ENCODE results near the gene GNAI2. TPM values are rescaled to one million over a fixed set of nuclear protein-coding genes. Genes with fewer than 3 reads are reported as not detected.
A peak's percentile ranks its signal among the peaks of the same experiment; 100 is the strongest.

Gene GNAI2
- total and polyA plus RNA-seq, 2 donors from 2014 or later, result 141 to 245 TPM

DNA sequence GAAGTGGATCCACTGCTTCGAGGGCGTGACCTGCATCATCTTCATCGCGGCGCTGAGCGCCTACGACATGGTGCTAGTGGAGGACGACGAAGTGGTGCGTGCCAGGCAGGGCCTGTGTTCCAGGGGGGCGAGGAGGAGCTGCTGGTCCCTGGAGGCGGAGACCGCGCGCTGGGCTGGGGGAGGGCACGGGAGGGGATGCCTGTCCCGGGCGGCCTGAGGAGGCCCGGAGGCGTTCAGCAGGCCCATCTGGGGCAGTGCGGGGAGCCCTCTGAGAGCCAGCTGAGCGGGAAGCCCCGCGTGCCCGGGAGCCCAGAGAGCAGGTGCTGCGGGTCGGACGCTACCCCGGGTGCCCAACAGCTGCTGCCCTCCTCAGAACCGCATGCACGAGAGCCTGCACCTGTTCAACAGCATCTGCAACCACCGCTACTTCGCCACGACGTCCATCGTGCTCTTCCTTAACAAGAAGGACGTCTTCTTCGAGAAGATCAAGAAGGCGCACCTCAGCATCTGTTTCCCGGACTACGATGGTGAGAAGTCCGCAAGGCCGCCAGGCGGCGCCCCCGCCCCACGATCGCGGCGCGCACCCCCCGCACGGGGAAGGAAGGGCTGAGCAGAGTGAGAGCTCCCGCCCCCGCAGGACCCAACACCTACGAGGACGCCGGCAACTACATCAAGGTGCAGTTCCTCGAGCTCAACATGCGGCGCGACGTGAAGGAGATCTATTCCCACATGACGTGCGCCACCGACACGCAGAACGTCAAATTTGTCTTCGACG is 41.7 kb upstream of the GNAI2 start:
- FAIRE-seq, result no peak
- Histone ChIP-seq H3K4me3 (ENCODE audit: low read length in 3 of 3) (no peak overlapping the region), H3K4me1 (ENCODE audit: control insufficient read depth in 2 of 3, insufficient read depth in 2 of 3, low read depth in 1 of 3, low read length in 3 of 3) (peaks cover 0 to 12% (median 0%) of the 10 kb centered on the region in 3 donors), H3K27me3 (ENCODE audit: control insufficient read depth, insufficient read depth, low read length) (peaks cover 14% of the 10 kb centered on the region), H3K27ac (ENCODE audit: low read depth in 2 of 2, low read length in 2 of 2) (no peak overlapping the region), H3K9me3 (ENCODE audit: control insufficient read depth in 2 of 3, insufficient read depth in 1 of 3, low read length in 3 of 3) (no peaks in the 10 kb centered on the region), H3K9ac (ENCODE audit: low read length in 3 of 3) (no peak overlapping the region), H3K36me3 (ENCODE audit: control insufficient read depth in 2 of 3, insufficient read depth in 3 of 3, low read length in 3 of 3) (no peaks in the 10 kb centered on the region)
- TF ChIP-seq, protein P1, sequence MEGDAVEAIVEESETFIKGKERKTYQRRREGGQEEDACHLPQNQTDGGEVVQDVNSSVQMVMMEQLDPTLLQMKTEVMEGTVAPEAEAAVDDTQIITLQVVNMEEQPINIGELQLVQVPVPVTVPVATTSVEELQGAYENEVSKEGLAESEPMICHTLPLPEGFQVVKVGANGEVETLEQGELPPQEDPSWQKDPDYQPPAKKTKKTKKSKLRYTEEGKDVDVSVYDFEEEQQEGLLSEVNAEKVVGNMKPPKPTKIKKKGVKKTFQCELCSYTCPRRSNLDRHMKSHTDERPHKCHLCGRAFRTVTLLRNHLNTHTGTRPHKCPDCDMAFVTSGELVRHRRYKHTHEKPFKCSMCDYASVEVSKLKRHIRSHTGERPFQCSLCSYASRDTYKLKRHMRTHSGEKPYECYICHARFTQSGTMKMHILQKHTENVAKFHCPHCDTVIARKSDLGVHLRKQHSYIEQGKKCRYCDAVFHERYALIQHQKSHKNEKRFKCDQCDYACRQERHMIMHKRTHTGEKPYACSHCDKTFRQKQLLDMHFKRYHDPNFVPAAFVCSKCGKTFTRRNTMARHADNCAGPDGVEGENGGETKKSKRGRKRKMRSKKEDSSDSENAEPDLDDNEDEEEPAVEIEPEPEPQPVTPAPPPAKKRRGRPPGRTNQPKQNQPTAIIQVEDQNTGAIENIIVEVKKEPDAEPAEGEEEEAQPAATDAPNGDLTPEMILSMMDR (IDR thresholded peaks at IDR 0.05; ENCODE audit: borderline replicate concordance, extremely low read depth, insufficient read depth), result peak; percentile 86
- DNase-seq, result peak in 4 of 5 donors; percentile 79 to 89 (median 82)
- intact Hi-C loops (cut with DNase I), result loop anchor here (5.0 kb wide), 1 partner anchor 72 kb away; no protein-coding TSS in a partner anchor

DNA sequence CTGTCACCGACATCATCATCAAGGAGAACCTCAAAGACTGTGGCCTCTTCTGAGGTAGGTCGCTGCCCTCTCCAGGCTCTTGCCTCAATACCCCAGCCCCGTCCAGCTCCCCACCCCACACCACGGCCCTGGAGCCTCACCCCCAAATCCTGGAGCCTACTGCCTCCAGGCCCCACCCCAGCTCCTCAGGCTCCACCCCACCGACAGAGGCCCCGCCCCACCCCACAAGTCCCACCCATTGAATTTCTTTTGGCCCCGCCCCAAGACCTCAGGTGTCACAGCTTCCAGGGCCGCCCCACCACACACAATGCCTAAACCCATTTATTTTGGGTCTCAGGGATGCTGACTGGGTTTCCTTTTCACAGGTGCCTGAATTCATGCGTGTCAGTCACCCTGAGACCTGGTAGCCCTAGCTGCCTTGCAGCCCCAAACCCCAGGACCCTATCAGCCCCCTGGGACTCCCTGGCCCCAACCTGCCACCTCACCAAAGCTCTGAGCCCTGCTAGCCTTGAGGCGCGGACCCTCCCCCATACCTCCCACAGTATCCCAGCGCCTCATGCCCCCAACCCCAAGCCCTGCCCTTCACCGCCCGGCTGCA is 41.0 kb upstream of the GNAI2 start:
- intact Hi-C loops (cut with DNase I), result loop anchor here (5.0 kb wide), 1 partner anchor 73 kb away; no protein-coding TSS in a partner anchor
- peaks cover 0 to 12% (median 0%) of the 10 kb centered on the region in 3 donors for H3K4me1 ChIP-seq (ENCODE audit: control insufficient read depth in 2 of 3, insufficient read depth in 2 of 3, low read depth in 1 of 3, low read length in 3 of 3)
- H3K9me3 ChIP-seq (ENCODE audit: control insufficient read depth in 2 of 3, insufficient read depth in 1 of 3, low read length in 3 of 3), result no peaks in the 10 kb centered on the region
- FAIRE-seq (no peak), DNase-seq (peak in 1 of 5 donors; percentile 76)
- TF ChIP-seq, protein P1 (IDR thresholded peaks at IDR 0.05; ENCODE audit: borderline replicate concordance, extremely low read depth, insufficient read depth), result no peak
- H3K9ac ChIP-seq (ENCODE audit: low read length in 3 of 3), result no peak overlapping the region
- no peaks in the 10 kb centered on the region for H3K36me3 ChIP-seq (ENCODE audit: control insufficient read depth in 2 of 3, insufficient read depth in 3 of 3, low read length in 3 of 3)
- H3K4me3 ChIP-seq (ENCODE audit: low read length in 3 of 3), result no peak overlapping the region
- H3K27ac ChIP-seq (ENCODE audit: low read depth in 2 of 2, low read length in 2 of 2), result no peak overlapping the region
- H3K27me3 ChIP-seq (ENCODE audit: control insufficient read depth, insufficient read depth, low read length), result peaks cover 14% of the 10 kb centered on the region

DNA sequence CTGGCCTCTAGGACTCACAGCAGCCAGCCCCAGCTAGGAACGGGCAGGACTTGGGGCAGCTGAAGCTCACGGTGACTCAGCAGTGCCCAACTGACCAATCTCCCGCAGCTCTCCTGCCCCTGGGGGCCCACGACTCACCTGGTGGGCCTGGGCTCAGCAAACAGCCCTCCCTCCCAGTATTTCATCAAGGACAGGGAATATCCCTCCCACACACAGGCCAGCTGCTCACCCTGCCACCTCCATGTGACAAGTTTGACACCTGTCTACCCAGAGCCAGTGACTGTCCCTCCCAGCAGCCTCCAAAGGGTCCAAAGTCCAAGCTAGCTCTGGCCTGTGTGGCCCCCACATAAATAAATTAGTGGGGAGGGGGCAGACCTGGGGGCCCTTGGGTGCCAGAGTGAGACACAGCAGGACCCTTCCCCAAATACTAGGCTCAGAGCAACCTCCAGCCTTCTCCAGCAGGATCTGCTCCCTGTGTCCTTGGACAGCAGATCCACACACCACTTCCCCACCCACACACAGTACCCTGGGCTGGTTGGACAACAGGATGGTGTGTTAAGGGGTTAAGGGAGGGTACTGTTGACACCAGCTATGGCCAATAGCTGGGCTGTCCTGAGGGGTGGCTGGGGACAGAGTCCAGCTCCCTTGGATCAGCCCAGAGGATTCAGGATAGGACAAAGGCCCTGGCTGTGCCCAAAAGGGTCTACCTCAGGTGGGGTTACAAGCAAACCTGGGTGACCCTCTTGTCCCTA is 40.3 kb upstream of the GNAI2 start:
- intact Hi-C loops (cut with DNase I), result no loop called here
- no peak for DNase-seq
- Histone ChIP-seq H3K4me3 (ENCODE audit: low read length in 3 of 3) (no peak overlapping the region), H3K9ac (ENCODE audit: low read length in 3 of 3) (no peak overlapping the region), H3K36me3 (ENCODE audit: control insufficient read depth in 2 of 3, insufficient read depth in 3 of 3, low read length in 3 of 3) (no peaks in the 10 kb centered on the region), H3K27ac (ENCODE audit: low read depth in 2 of 2, low read length in 2 of 2) (no peak overlapping the region), H3K4me1 (ENCODE audit: control insufficient read depth in 2 of 3, insufficient read depth in 2 of 3, low read depth in 1 of 3, low read length in 3 of 3) (peaks cover 0 to 11% (median 0%) of the 10 kb centered on the region in 3 donors), H3K27me3 (ENCODE audit: control insufficient read depth, insufficient read depth, low read length) (peaks cover 14% of the 10 kb centered on the region), H3K9me3 (ENCODE audit: control insufficient read depth in 2 of 3, insufficient read depth in 1 of 3, low read length in 3 of 3) (no peaks in the 10 kb centered on the region)
- FAIRE-seq, result no peak
- TF ChIP-seq, protein P1 (IDR thresholded peaks at IDR 0.05; ENCODE audit: borderline replicate concordance, extremely low read depth, insufficient read depth), result no peak

Data from kidney (tissue), 14 donors.